Pancreas (tissue), 10 donors: ENCODE measurements around the gene POLDIP3. TPM values are rescaled to one million over a fixed set of nuclear protein-coding genes. Genes with fewer than 3 reads are reported as not detected.
A peak's percentile ranks its signal among the peaks of the same experiment; 100 is the strongest.

ENCODE experiments used
- ATAC-seq, 4 donors: fragments of 200-7000 bp; cut with Tn5 transposase; one replicate each; pipeline versions ENCODE4 v1.8.0 to v1.9.1; 2020; ENCODE audit warnings: mild to moderate bottlenecking in 4 of 4, moderate library complexity in 4 of 4
- DNase-seq, 6 donors: peaks; one replicate each; pipeline ENCODE4 v3.0.0-alpha.2; 2020
- FAIRE-seq: peaks from 2 replicates; lab custom pipeline; 2012; peaks lifted over from hg19 to GRCh38; lab: Jason Lieb, UNC
- H3K27ac ChIP-seq, 4 donors: fragments of 200-600 bp; sonication (generic); 1 replicate in 3 of 4; 2 replicates in 1 of 4; pipeline versions ENCODE4 v1.5.0 to v1.8.0; 2020
- H3K27me3 ChIP-seq, 4 donors: fragments of 200-600 bp; one replicate each; pipeline ENCODE4 v1.8.0; 2021
- H3K36me3 ChIP-seq, 3 donors: fragments of 200-600 bp; sonication (generic) in 1 of 3; one replicate each; pipeline versions ENCODE4 v1.5.0 to v1.8.0; 2020 to 2021
- H3K4me1 ChIP-seq, 3 donors: fragments of 200-600 bp; one replicate each; pipeline ENCODE4 v1.8.0; 2021
- H3K4me3 ChIP-seq, 4 donors: fragments of 200-600 bp; sonication (generic) in 2 of 4; one replicate each; pipeline versions ENCODE4 v1.5.0 to v1.8.0; 2020 to 2021
- H3K9me3 ChIP-seq, 4 donors: fragments of 200-600 bp; one replicate each; pipeline ENCODE4 v1.8.0; 2021
- CTCF ChIP-seq, 4 donors: fragments of 200-600 bp; sonication (generic) in 3 of 4; IDR thresholded peaks; one replicate each; pipeline versions ENCODE4 v1.5.0 to v1.8.0; 2021; ENCODE audit warnings: antibody characterized with exemption in 4 of 4
- WGBS, 2 donors: extraction: QIAGEN DNeasy Blood & Tissue Kit; methylation state at CpG; one replicate each; pipeline ENCODE4 v1.1.7; 2013; 5-methylcytosine and 5-hydroxymethylcytosine counted together
- intact Hi-C, 3 donors: fragments of 100-400 bp; cut with DNase I; formaldehyde crosslinking; loops; one replicate each; pipeline versions ENCODE4 v1.11.1 to v1.14.2; 2022
- polyA plus RNA-seq, 2 donors: library from polyadenylated mRNA; stranded (reverse); fragments of 200-250 nt; gene quantifications; one replicate each; pipeline ENCODE4 v1.2.3, GENCODE V29; 2013
- total RNA-seq, 6 donors: library from RNA; stranded (reverse); fragmentation: NEBNext Ultra II Directional in 4 of 6; extraction: Animal tissue kit (Norgen Biotek cat#: 25700) in 4 of 6; gene quantifications; one replicate each; pipeline versions ENCODE4 v1.2.1 to v1.2.4, GENCODE V29; 2021 to 2023
- donor health status: healthy with polysubstance abuse.
- donor health status: DM: no; HTN: no; CAD: no; lungs with moderate emphysema.
- donor health status: DM: no; HTN: no; CAD: no.
- donor health status: control.
- donor health status: control.
- donor health status: Bipolar disorder and iron deficiency.
- donor health status: DM: yes; HTN: yes; CAD: no.
- donor health status: DM: no; HTN: no; CAD: no.
- donor health status: DM: no; HTN: no; CAD: no.
- donor health status: DM: yes; HTN: yes; CAD: no.

The POLDIP3 gene
- total and polyA plus RNA-seq, 8 donors, result 14.6 to 35.2 (median 28.2) TPM

- no peaks in the 10 kb centered on the region for H3K9me3 ChIP-seq
- peak overlapping the region; percentile 88 to 98 (median 97) for H3K27ac ChIP-seq
- peaks cover 0 to 2% (median 0%) of the 10 kb centered on the region in 3 donors for H3K36me3 ChIP-seq
- FAIRE-seq (no peak), DNase-seq (no peak), ATAC-seq (no peak)
- peaks cover 22 to 50% (median 37%) of the 10 kb centered on the region in 3 donors for H3K4me1 ChIP-seq
- H3K4me3 ChIP-seq, result peak overlapping the region; percentile 61 to 78 (median 68)
- intact Hi-C loops, result no loop called here
- TF ChIP-seq CTCF (IDR thresholded peaks at IDR 0.05), result no peak
- no peaks in the 10 kb centered on the region for H3K27me3 ChIP-seq
- WGBS, 2 donors, result 0 to 1% methylated on average over 10 of the region's 10 CpGs
Observed at GRCh38 chr22:42613872-42614301, 796 bp downstream of the POLDIP3 start.

DNA sequence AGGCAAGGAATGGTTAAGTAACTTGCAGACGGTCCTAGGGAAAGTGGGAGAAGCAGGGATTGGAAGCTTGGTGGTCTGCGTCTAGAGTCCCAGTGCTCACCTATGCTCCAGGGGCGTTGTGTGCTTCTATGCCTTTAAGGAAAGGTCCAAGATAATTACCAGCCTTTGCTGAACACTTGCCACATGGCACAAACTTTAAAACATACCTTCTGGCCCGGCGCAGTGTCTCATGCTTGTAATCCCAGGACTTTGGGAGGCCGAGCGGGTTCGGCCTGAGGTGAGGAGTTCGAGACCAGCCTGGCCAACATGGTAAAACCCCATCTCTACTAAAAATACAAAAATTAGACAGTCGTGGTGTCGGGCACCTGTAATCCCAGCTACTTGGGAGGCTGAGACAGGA is 2.3 kb downstream of the POLDIP3 start:
- Histone ChIP-seq H3K27ac (no peak overlapping the region), H3K4me1 (peaks cover 22 to 56% (median 37%) of the 10 kb centered on the region in 3 donors)
- no peak for FAIRE-seq

GRCh38 chr22:42611051-42611450 is 3.6 kb downstream of the POLDIP3 start:
- H3K4me3 ChIP-seq, result no peak overlapping the region
- DNase-seq, result no peak

More for the DNA sequence above, 2.3 kb downstream of the POLDIP3 start:
- no peak for TF ChIP-seq CTCF (IDR thresholded peaks at IDR 0.05)
- Histone ChIP-seq H3K27me3 (no peaks in the 10 kb centered on the region), H3K9me3 (no peaks in the 10 kb centered on the region), H3K36me3 (no peaks in the 10 kb centered on the region), H3K4me3 (peak overlapping the region in 1 of 4 donors; percentile 78)
- no peak for ATAC-seq
- 47 to 48% methylated on average over 11 of the region's 11 CpGs for WGBS, 2 donors
- DNase-seq, result no peak
- intact Hi-C loops, result no loop called here

GRCh38 chr22:42610186-42610585 is 4.5 kb downstream of the POLDIP3 start:
- H3K27me3 ChIP-seq, result no peaks in the 10 kb centered on the region
- no peaks in the 10 kb centered on the region for H3K36me3 ChIP-seq
- no peaks in the 10 kb centered on the region for H3K9me3 ChIP-seq
- peak overlapping the region in 2 of 4 donors; percentile 68 to 70 for H3K27ac ChIP-seq
- intact Hi-C loops, result no loop called here
- H3K4me3 ChIP-seq, result no peak overlapping the region
- peaks cover 22 to 50% (median 31%) of the 10 kb centered on the region in 3 donors for H3K4me1 ChIP-seq
- FAIRE-seq (no peak), ATAC-seq (no peak), DNase-seq (no peak)
- no peak for TF ChIP-seq CTCF (IDR thresholded peaks at IDR 0.05)
- 55 to 58% methylated on average over 5 of the region's 5 CpGs for WGBS, 2 donors

More at GRCh38 chr22:42611051-42611450, 3.6 kb downstream of the POLDIP3 start:
- Histone ChIP-seq H3K27ac (no peak overlapping the region), H3K4me1 (peaks cover 22 to 53% (median 37%) of the 10 kb centered on the region in 3 donors), H3K36me3 (no peaks in the 10 kb centered on the region), H3K9me3 (no peaks in the 10 kb centered on the region), H3K27me3 (no peaks in the 10 kb centered on the region)
- FAIRE-seq (no peak), ATAC-seq (no peak)
- no peak for TF ChIP-seq CTCF (IDR thresholded peaks at IDR 0.05)
- intact Hi-C loops, result no loop called here
- WGBS, 2 donors, result 74 to 82% methylated on average over 1 of the region's 1 CpG

- ATAC-seq (peak in 3 of 4 donors; percentile 31 to 47 (median 36)), FAIRE-seq (no peak), DNase-seq (no peak)
- peak overlapping the region; percentile 44 to 70 (median 58) for H3K27ac ChIP-seq
- H3K27me3 ChIP-seq, result no peaks in the 10 kb centered on the region
- no peak for TF ChIP-seq CTCF (IDR thresholded peaks at IDR 0.05)
- no peaks in the 10 kb centered on the region for H3K36me3 ChIP-seq
- H3K9me3 ChIP-seq, result no peaks in the 10 kb centered on the region
- H3K4me1 ChIP-seq, result peaks cover 22 to 51% (median 31%) of the 10 kb centered on the region in 3 donors
- 61 to 66% methylated on average over 11 of the region's 11 CpGs for WGBS, 2 donors
- no peak overlapping the region for H3K4me3 ChIP-seq
- intact Hi-C loops, result no loop called here
Observed at GRCh38 chr22:42608823-42609361, 5.8 kb downstream of the POLDIP3 start.
